Gastrocnemius medialis (tissue), 4 donors: Measurements from ENCODE around the gene GALNT17. TPM values are rescaled to one million over a fixed set of nuclear protein-coding genes. Genes with fewer than 3 reads are reported as not detected.

Source experiments
- ATAC-seq, 2 donors: fragments of 150-250 bp; one replicate each; pipeline ENCODE4 v1.9.1; 2016
- DNase-seq, 2 donors: peaks; one replicate each; pipeline ENCODE4 v3.0.0-alpha.2; 2019
- H3K27ac ChIP-seq, 4 donors: fragments of 200-600 bp; sonication (generic); 1 replicate in 1 of 4; 2 replicates in 3 of 4; pipeline ENCODE4 v1.5.1; 2016 to 2018; ENCODE audit warnings: mild to moderate bottlenecking in 2 of 4, moderate library complexity in 1 of 4
- H3K27me3 ChIP-seq, 3 donors: fragments of 200-600 bp; sonication (generic) in 2 of 3; 1 replicate in 1 of 3; 2 replicates in 2 of 3; pipeline versions ENCODE4 v1.5.1 to v1.6.0; 2016 to 2019; ENCODE audit warnings: mild to moderate bottlenecking in 1 of 3, moderate library complexity in 1 of 3
- H3K36me3 ChIP-seq, 2 donors: fragments of 200-600 bp; sonication (generic) in 1 of 2; one replicate each; pipeline ENCODE4 v1.5.1; 2017 to 2018
- H3K4me1 ChIP-seq, 2 donors: fragments of 200-600 bp; sonication (generic) in 1 of 2; one replicate each; pipeline ENCODE4 v1.5.1; 2016 to 2017; ENCODE audit warnings: mild to moderate bottlenecking in 2 of 2
- H3K4me3 ChIP-seq, 4 donors: fragments of 200-600 bp; sonication (generic) in 3 of 4; 1 replicate in 1 of 4; 2 replicates in 3 of 4; pipeline ENCODE4 v1.5.1; 2016 to 2019; ENCODE audit warnings: mild to moderate bottlenecking in 2 of 4
- H3K9me3 ChIP-seq, 3 donors: fragments of 200-600 bp; sonication (generic) in 2 of 3; 1 replicate in 1 of 3; 2 replicates in 2 of 3; pipeline ENCODE4 v1.5.1; 2016 to 2019
- POLR2A ChIP-seq, 2 donors: fragments of 450-650 bp; IDR thresholded peaks; one replicate each; pipeline ENCODE4 v1.6.1; 2017; ENCODE audit warnings: antibody characterized with exemption in 2 of 2, mild to moderate bottlenecking in 2 of 2, moderate library complexity in 2 of 2
- in situ Hi-C, 4 donors: fragments of 200-750 bp; cut with MboI; loops; one replicate each; pipeline versions ENCODE4 v1.15.0 to v1.8.0; 2017; ENCODE audit warnings: low sequenced_read_pairs in 4 of 4
- intact Hi-C: fragments of 100-400 bp; cut with DNase I; formaldehyde crosslinking; loops from one replicate; pipeline ENCODE4 v1.15.1; 2023; ENCODE audit warnings: low total_unique reads
- total RNA-seq, 4 donors: library from RNA; depleted of rRNA; stranded (reverse); fragments of >200 nt; gene quantifications; one replicate each; pipeline versions ENCODE4 v1.1.0 to v1.2.3, GENCODE V29; 2016
- TF ChIP-seq, protein P1 (sequence below), 5 experiments: fragments of 450-650 bp in 3 of 5; fragments of 200-600 bp in 2 of 5; sonication (generic) in 2 of 5; IDR thresholded peaks in 4 of 5; conservative IDR thresholded peaks in 1 of 5; 1 replicate in 4 of 5; 2 replicates in 1 of 5; pipeline ENCODE4 v1.5.1; 2016 to 2019; ENCODE audit warnings: antibody characterized with exemption in 5 of 5, mild to moderate bottlenecking in 3 of 5, moderate library complexity in 3 of 5

Gene GALNT17
- total RNA-seq, 4 donors from 2014 or later, result 1.9 to 13.0 (median 12.3) TPM

DNA sequence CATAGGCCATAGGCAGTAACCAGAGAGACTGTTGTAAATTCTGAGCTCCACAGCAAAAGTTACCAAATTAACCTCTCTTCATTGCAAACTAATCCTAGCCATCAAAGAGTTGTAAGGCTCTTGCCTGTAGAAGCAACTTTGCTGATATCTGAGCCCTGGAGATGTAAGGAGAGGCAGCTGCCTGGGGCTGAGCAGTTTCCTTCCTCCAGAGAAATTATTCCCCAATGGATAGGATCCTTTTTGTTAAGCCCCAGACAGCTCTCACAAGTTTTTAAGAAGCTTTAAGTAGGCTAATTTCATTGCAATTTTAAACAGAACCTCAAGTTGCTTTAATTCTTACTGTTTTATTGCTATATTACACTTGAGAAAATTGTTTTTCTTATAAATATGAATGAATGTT lies 211.1 kb downstream of the GALNT17 start:
- TF ChIP-seq, protein P1, sequence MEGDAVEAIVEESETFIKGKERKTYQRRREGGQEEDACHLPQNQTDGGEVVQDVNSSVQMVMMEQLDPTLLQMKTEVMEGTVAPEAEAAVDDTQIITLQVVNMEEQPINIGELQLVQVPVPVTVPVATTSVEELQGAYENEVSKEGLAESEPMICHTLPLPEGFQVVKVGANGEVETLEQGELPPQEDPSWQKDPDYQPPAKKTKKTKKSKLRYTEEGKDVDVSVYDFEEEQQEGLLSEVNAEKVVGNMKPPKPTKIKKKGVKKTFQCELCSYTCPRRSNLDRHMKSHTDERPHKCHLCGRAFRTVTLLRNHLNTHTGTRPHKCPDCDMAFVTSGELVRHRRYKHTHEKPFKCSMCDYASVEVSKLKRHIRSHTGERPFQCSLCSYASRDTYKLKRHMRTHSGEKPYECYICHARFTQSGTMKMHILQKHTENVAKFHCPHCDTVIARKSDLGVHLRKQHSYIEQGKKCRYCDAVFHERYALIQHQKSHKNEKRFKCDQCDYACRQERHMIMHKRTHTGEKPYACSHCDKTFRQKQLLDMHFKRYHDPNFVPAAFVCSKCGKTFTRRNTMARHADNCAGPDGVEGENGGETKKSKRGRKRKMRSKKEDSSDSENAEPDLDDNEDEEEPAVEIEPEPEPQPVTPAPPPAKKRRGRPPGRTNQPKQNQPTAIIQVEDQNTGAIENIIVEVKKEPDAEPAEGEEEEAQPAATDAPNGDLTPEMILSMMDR (IDR thresholded peaks at IDR 0.05 in 4 of 5, conservative IDR thresholded peaks at IDR 0.05 in 1 of 5), result no peak
- no peak for TF ChIP-seq POLR2A (IDR thresholded peaks at IDR 0.05)
- DNase-seq, result no peak
- Histone ChIP-seq H3K27ac (no peak overlapping the region), H3K4me1 (no peaks in the 10 kb centered on the region), H3K36me3 (no peaks in the 10 kb centered on the region), H3K4me3 (no peak overlapping the region), H3K27me3 (no peaks in the 10 kb centered on the region), H3K9me3 (no peaks in the 10 kb centered on the region)
- no peak for ATAC-seq
- intact Hi-C loops, result no loop called here
- in situ Hi-C loops, result no loop called here

DNA sequence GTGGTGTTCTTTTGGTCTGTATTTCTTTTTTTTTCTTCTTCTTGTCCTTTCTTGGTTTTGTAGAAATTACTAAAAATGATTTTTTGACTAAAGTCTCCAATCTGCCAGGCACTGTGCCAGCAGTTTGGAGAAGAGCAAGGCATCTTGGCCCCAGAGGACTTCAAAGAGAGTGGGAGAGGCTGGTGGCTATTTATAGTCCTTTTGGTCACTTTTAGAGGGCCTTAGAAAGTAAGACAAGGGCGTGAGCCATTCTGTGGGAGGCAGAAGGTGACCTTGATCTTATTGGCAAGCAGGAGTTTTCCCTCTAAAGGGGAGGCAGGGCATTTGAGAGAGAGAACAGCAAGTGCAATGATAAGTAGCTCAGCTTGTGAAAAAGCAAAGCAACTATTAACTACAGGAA lies 211.9 kb downstream of the GALNT17 start:
- intact Hi-C loops (no loop called here), in situ Hi-C loops (no loop called here)
- H3K4me1 ChIP-seq, result no peaks in the 10 kb centered on the region
- H3K36me3 ChIP-seq, result no peaks in the 10 kb centered on the region
- DNase-seq (no peak), ATAC-seq (no peak)
- no peaks in the 10 kb centered on the region for H3K27me3 ChIP-seq
- H3K4me3 ChIP-seq, result no peak overlapping the region
- no peak overlapping the region for H3K27ac ChIP-seq
- TF ChIP-seq POLR2A (IDR thresholded peaks at IDR 0.05), result no peak
- TF ChIP-seq, protein P1 (IDR thresholded peaks at IDR 0.05 in 4 of 5, conservative IDR thresholded peaks at IDR 0.05 in 1 of 5), result no peak
- no peaks in the 10 kb centered on the region for H3K9me3 ChIP-seq

DNA sequence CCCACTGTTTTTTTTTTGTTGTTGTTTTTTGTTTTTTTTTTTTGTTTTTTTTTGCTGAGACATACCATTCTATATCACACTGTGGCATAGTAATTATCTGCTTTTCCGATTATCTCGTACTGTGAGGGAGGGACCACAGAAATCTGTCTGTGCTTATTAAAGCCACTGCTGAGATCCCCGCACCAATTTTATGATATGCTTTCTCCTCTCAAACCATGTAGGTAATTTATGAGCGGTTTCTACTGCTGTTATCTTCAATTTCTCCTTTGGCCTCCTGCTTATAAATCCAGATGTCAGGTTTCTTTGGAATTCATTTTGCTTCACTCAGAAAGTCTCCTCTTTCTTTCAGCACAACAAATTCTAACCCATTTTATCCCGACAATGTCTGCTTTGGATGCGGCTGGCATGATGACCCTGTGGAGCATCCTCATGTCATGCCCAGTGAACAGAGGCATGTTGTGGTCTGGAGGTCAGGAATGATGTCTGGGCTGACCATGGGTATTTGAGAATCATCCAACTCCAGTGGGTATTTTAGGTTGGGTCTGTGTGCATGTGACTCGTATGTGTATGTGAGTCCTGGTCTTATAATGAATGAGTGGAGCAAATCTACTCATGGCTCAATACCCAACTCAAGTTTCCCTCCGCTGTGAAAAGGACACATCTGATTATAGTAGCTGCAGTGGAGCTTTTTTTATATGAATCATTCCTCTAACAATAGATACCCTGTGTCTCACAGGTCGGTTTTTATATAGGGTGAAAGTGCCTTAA lies 213.4 kb downstream of the GALNT17 start:
- no peak for DNase-seq
- Histone ChIP-seq H3K4me1 (peaks cover 0 to 3% of the 10 kb centered on the region in 2 donors), H3K4me3 (no peak overlapping the region), H3K9me3 (no peaks in the 10 kb centered on the region), H3K27me3 (no peaks in the 10 kb centered on the region), H3K27ac (no peak overlapping the region), H3K36me3 (no peaks in the 10 kb centered on the region)
- no peak for ATAC-seq
- intact Hi-C loops, result no loop called here
- in situ Hi-C loops, result no loop called here
- TF ChIP-seq, protein P1 (IDR thresholded peaks at IDR 0.05 in 4 of 5, conservative IDR thresholded peaks at IDR 0.05 in 1 of 5), result no peak
- TF ChIP-seq POLR2A (IDR thresholded peaks at IDR 0.05), result no peak

DNA sequence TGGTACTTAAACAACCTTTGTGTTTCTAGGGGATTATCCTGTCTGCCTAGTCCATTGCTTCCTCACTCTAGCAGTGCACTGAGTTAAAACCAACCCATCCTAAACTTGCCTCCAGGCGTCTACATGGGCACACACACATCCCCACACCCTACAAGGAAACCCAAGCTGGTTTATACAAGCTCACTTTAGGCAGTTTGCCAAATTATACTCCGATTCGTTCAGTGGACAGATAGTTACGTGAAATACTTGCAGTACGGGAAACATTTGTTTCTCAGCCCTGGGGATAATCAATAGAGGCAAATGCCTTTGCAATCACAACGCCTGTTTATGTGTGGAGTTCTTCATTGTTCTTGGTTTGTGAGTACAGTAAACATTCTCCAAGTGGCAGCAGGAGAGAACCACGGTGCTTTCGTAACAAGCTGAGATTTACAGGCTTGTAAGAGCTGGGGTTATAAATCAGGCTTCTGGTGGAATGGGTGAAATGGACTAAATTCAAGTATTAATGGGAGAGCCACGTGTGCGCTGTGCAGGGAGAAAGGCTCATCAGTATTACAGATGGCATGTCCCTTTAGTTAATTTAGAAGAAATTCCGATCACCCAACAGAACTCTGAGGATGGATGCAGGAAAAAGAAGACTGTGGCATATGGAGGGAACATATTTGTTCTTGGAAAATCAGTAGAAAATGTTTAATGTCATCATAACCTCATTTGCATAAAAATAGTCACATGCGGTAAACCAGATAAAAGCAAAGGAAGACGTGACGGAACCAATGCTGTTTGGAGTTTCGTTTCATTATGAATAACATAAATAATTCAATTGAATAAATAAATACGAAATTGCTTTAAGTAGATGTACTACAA lies 217.1 kb downstream of the GALNT17 start:
- no peaks in the 10 kb centered on the region for H3K27me3 ChIP-seq
- in situ Hi-C loops, result no loop called here
- no peaks in the 10 kb centered on the region for H3K36me3 ChIP-seq
- no peak for TF ChIP-seq POLR2A (IDR thresholded peaks at IDR 0.05)
- TF ChIP-seq, protein P1 (IDR thresholded peaks at IDR 0.05 in 4 of 5, conservative IDR thresholded peaks at IDR 0.05 in 1 of 5), result no peak
- H3K9me3 ChIP-seq, result no peaks in the 10 kb centered on the region
- DNase-seq (no peak), ATAC-seq (no peak)
- no peak overlapping the region for H3K27ac ChIP-seq
- H3K4me3 ChIP-seq, result no peak overlapping the region
- intact Hi-C loops, result no loop called here
- H3K4me1 ChIP-seq, result peaks cover 0 to 3% of the 10 kb centered on the region in 2 donors
